Cerebellar nuclear complex (tissue), 1 donor: ENCODE data around the gene GPR183.

Experiments
- DNase-seq, 2 experiments: peaks; one replicate each; lab custom pipeline; 2025; lab: John Stamatoyannopoulos, UW

The GPR183 gene

DNA sequence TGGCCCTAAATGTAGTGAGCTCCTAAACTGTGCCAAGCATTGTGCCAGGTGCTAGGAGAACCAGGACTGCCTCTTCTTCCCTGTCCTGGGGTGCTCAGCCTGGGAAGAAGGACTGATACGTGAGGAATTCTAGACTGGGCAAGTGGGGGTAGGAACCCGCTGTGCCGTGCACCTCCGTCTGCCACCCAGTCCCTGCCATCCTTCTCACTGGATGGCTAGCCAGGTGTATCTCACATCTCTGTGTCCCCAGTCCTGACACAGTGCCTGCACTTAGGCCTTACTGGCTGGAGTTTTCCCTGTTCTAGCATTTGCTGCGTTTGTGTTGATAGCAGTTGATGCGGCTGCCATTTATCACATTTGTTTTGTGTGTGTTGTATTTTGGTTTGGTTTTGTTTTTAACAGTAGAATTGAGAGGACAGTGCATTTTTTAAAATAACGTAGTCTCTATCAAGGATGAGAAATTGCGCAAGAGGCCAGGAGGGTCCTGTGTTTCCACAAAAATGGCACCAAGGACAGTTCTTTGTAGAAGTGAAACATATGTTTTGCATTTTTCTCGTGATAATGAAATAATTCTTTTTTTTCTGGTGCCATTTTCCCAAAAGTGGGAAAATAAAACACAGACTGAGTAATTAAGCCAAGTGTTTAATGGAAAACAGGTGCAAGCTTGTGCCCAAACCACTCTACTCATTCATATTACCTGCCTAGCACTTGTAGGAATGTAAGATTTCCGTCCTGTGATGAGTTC lies 4.7 kb upstream of the GPR183 start:
- no peak for DNase-seq

DNA sequence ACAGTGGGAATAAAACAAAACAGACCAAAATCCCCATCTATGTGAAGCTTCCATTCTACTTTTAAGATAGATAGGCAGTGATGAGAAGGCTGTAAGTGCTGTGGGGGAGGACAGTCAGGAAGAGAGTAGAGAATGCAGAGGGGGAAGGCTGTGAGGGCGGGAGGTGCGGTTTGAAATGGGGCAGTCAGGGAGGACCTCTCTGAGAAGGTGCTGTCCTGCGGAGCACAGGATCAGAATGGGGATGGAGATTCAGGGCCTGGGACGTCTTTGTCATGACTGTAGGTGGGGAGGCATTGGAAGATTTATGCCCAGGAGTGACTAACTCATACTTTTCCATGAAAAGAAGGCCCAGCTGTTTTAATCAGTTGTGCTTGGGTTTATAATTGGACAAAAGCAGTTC lies 3.9 kb upstream of the GPR183 start:
- no peak for DNase-seq

GRCh38 chr13:99310382-99311031 lies 3.3 kb upstream of the GPR183 start:
- no peak for DNase-seq

DNA sequence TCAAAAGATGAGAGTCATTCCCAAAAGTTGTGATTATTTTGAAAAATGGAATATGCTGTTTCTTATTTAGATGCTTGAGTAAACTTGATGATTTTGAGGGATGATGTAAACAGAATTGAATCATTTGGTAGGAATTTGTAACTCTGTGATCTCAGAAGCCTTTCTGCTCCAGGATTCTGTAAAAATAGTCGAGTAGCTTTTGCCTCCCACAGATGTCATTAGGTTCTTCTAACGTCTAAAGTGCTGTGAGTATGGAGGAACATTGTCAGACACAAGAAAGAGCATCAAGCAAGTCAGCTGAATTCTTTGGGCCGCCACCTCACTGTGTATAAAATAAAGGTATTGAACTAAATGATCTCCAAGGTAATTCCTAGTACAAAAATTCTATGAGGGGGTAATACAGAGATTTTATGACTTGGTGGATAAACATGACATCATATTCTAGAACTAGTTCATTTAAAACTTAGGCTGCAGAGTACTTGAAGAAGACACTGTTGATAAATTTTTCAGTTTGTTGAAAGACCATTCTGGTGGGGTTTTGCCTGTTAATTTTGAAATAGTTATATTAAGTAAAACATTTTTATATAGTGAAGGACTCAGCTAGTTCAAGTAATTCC lies 1.4 kb upstream of the GPR183 start:
- DNase-seq: no peak

DNA sequence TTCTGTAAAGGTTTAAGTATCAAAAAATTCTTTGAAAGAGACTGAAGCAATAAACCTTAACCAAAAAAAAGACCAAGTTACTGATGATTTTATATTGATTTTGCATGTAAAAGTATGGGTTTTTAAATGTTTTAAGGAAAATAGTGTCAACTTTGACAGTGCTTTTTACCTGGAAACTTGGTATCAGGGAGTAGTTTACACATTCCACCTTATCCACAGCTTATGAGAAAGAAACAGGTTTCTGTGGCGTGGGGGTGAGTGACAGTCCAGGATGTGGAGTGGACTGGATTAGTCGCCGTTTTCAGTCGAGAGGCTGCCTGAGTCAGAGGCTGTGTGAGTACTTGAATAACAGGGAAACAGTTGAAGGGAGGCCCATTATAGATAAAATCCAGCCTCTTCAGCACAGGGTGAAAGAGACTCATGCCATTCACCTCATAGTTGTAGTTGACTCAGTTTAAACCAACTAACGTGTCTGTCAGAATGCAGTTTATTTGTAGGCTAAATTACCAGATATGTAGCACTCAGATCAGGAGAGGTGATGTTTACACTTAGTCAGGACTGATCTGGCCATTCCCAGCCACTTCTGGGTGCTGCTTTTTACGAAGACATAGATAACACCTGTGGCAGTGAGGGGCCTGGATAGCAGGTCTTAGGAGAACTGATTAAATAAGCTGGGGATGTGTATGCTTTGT lies 595 bp upstream of the GPR183 start:
- no peak for DNase-seq

- no peak for DNase-seq
Observed at GRCh38 chr13:99305566-99305965, 1.6 kb downstream of the GPR183 start.

GRCh38 chr13:99305158-99305557 lies 2.0 kb downstream of the GPR183 start:
- DNase-seq: no peak

- no peak for DNase-seq
Observed at GRCh38 chr13:99304541-99304940, 2.7 kb downstream of the GPR183 start.

GRCh38 chr13:99303863-99304521 lies 3.2 kb downstream of the GPR183 start:
- DNase-seq: no peak

- no peak for DNase-seq
Observed at GRCh38 chr13:99302637-99303505, 4.3 kb downstream of the GPR183 start.

DNA sequence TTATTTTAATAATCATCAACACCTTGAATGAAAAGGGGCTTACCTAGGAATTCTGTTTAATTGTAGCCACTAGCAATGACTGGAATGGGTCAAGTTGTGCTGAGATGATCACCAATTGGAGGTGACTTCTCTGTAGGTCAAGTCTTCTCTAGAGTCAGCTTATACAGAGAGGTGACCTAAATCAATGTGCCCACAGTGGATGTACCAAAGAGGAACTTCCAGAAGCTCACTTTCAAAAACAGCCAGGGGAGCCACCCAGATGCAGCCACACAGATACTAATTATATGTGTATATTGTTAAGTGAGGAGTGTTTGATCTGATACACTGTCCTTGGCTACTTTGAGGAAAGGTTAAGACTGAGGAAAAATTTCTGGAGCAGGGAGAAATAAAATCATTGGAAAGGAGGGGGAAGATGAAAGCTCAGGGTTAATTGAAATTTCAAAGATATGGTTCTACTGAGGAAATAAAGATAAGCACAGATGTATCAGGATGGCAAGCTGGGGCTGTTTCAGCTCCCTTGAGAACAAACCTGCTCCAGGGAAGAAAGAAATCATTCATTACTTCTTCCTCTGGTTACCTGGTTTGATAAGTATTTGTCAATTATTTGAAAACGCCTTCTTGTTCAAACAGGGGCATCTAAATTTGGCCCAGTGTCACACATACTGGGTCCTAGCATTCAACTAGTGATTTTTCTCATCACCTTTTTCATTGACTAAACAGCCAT lies 5.1 kb downstream of the GPR183 start:
- no peak for DNase-seq

GRCh38 chr13:99301056-99301838 lies 6.0 kb downstream of the GPR183 start:
- DNase-seq: no peak

DNA sequence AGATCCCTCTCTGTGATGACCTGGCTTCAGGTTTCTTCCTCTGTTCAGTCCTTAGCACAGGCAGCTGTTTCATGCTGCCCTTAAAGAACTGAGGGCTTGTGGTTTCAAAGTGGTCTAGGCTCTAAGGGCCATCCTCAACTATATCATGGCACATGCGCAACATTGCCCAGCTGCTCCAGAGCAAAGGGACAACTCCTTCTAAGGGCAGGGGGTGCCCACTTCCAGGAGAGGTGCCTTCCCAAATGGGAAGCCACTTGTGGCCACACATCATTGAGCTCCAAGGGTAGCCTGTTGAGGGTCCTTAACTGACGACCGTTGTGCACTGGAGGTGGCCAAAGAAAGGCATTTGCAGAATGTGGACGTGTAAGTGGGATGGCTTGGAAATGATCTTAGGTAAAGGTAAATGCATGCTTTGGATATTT lies 7.3 kb downstream of the GPR183 start:
- DNase-seq: no peak

DNA sequence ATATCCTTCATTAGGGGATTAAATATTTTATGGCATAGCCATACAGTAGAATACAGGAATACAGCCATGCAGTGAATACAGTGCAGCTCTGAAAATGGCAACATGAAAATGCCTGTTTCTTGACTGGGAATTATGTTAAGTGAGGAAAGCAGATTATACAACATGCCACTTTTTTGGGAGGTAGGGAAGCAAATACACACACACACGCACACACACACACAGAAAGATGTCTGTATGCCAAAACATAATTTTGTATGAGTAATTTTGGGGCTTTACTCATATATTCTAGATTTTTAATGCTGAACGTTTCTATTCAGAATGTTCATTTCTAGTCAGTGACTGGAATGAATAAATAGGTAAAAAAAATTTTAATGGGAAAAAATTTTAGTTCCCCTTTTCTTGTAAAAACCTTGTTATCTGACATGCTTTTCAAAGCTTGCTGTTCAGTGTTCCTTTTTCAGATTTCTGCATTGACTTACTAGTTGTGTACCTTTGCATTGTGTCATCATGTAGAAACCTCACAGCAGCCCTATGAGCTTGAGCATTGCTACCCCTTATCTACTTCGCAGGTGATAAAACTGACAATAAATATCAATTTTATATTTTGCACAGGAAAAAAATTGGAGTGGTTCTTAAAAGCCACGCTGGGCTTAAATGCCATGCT lies 7.8 kb downstream of the GPR183 start:
- no peak for DNase-seq

- DNase-seq: no peak
Observed at GRCh38 chr13:99298056-99298455, 9.1 kb downstream of the GPR183 start.

DNA sequence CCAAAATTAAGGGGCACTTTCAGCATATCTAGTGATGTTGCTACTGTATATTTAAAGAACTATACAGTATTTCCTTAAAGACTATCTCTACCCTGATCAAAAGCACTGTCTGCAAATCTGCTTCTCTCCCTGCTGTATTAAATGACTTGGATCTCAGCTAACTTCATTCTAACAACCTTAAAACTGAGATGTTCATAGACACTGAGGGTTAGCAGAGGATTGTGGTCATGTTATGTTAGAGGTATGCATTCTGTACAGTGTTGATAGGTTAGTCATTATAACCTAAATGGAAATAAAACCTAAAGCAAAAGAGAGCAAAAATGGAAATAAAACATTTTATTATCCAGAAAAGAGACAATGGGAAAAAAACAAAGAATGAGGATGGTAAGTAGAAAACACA lies 9.9 kb downstream of the GPR183 start:
- DNase-seq: no peak

DNA sequence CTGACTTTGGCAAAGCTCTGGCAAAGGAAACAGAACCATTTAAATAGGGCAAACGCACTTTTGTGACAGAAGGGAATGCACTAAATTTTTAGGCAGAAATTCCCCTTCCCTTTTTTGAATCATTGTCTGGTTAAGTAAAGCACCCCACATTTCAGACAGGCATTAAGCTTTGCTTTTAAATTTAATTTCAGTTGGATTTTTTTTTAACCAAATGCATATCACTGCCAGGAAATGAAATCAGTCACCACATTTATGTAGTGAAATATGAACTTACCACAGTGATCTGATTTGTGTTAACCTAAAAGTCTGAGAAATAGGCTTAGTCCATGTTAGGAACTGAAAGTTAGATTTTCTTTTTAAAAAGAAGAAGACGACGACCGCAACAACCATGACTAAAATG lies 10.8 kb downstream of the GPR183 start:
- DNase-seq: no peak

DNA sequence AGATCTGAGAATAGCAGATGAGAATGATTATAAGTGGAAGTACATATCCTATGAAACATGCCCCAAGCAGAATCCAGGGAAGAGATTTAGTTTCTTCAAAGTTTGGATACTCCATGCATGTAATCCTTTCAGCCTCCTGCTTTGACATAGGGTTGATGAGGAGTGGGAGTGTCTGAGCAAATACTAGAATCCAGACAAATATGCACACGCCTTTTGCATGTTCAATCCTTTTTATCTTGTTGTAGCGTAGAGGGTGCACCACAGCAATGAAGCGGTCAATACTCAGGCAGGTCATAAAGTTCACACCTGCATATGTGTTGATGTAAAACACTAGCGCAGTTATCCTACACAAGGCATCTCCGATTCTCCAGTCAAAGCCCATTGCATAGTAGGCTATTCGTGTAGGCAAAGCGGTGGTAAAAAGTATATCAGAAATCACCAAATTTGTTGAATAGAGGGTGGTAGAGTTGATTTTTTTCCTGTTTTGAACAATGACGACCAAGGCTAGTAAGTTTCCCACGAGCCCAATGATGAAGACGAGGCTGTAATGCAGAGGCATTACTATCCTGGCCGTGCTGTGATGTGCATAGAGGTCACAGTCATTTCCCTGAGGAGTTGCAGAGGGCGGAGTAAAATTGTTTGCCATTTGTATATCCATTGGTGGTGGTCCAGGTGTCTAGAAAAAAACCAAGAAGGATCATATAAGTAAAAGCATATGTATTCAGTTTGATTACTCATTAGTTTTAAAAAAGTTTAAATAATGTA lies 11.5 kb downstream of the GPR183 start:
- no peak for DNase-seq
